IMR-90 (cell line): ENCODE measurements around the gene L3MBTL4. TPM values are rescaled to one million over a fixed set of nuclear protein-coding genes. Genes with fewer than 3 reads are reported as not detected.

Source experiments
- ATAC-seq: fragments of 200-7000 bp; cut with Tn5 transposase; 2 replicates; pipeline ENCODE4 v1.9.1; 2020; ENCODE audit warnings: low read depth, mild to moderate bottlenecking, moderate library complexity
- BruUV-seq: library from RNA; stranded (reverse); fragments of 400-500 nt; replicated peaks from 2 replicates; lab custom pipeline; 2021; lab: Mats Ljungman, UMichigan
- CTCF ChIA-PET: fragments of 300-600 bp; formaldehyde crosslinking; extraction: SDS; loops from one replicate; lab custom pipeline; 2021; ENCODE audit warnings: antibody characterized with exemption; lab: Yijun Ruan, JAX
- POLR2A ChIA-PET: fragments of 300-600 bp; sonication (Branson Sonifier 250); formaldehyde crosslinking; loops from one replicate; lab custom pipeline; 2022; ENCODE audit warnings: antibody characterized with exemption; ENCODE audit not compliant: unreplicated experiment; lab: Charles Lee
- DNase-seq: peaks from one replicate; pipeline ENCODE4 v3.0.0; 2013
- H2AFZ ChIP-seq: replicated peaks from 2 replicates; pipeline ENCODE3; 2013; ENCODE audit warnings: low read length, mild to moderate bottlenecking; ENCODE audit not compliant: poor library complexity
- H2AK5ac ChIP-seq: 2 replicates; pipeline ENCODE4 v1.6.1; 2013; ENCODE audit warnings: low read depth, low read length, inconsistent platforms
- H2AK9ac ChIP-seq: replicated peaks from 2 replicates; pipeline ENCODE3; 2013; ENCODE audit warnings: mild to moderate bottlenecking, low read depth, low read length, moderate library complexity; ENCODE audit not compliant: poor library complexity
- H2BK120ac ChIP-seq: 2 replicates; pipeline ENCODE4 v1.6.1; 2013; ENCODE audit warnings: low read depth, low read length, inconsistent platforms
- H2BK15ac ChIP-seq: 3 replicates; pipeline ENCODE4 v1.6.1; 2013; ENCODE audit warnings: low read depth, low read length, inconsistent platforms
- H2BK20ac ChIP-seq: 2 replicates; pipeline ENCODE4 v1.6.1; 2013; ENCODE audit warnings: low read depth, mild to moderate bottlenecking, inconsistent platforms, low read length, moderate library complexity
- H2BK5ac ChIP-seq: 2 replicates; pipeline ENCODE4 v1.6.1; 2013; ENCODE audit warnings: mild to moderate bottlenecking, low read depth, low read length, inconsistent platforms; ENCODE audit not compliant: poor library complexity, severe bottlenecking
- H3K14ac ChIP-seq: replicated peaks from 2 replicates; pipeline ENCODE4 v1.6.1; 2013; ENCODE audit warnings: low read depth, low read length, inconsistent platforms
- H3K18ac ChIP-seq: 2 replicates; pipeline ENCODE4 v1.6.1; 2013; ENCODE audit warnings: low read depth, low read length, control low read depth
- H3K23ac ChIP-seq: 2 replicates; pipeline ENCODE4 v1.6.1; 2013; ENCODE audit warnings: low read depth, low read length, inconsistent platforms
- H3K27ac ChIP-seq: 2 replicates; pipeline ENCODE4 v1.5.1; 2013; ENCODE audit warnings: mild to moderate bottlenecking, control low read depth, low read length; ENCODE audit not compliant: insufficient read depth
- H3K27me3 ChIP-seq: 2 replicates; pipeline ENCODE4 v1.6.1; 2013; ENCODE audit warnings: low read length; ENCODE audit not compliant: control insufficient read depth, insufficient read depth
- H3K36me3 ChIP-seq: 2 replicates; pipeline ENCODE4 v1.6.1; 2013; ENCODE audit warnings: low read length, mixed read lengths; ENCODE audit not compliant: control insufficient read depth, insufficient read depth
- H3K4ac ChIP-seq: 2 replicates; pipeline ENCODE4 v1.6.1; 2013; ENCODE audit warnings: low read depth, low read length, inconsistent platforms
- H3K4me1 ChIP-seq: 2 replicates; pipeline ENCODE4 v1.6.1; 2013; ENCODE audit warnings: low read length, mixed read lengths; ENCODE audit not compliant: control insufficient read depth, insufficient read depth
- H3K4me2 ChIP-seq: 2 replicates; pipeline ENCODE4 v1.6.1; 2013; ENCODE audit warnings: low read depth, mild to moderate bottlenecking, control low read depth, low read length, moderate library complexity
- H3K4me3 ChIP-seq: 2 replicates; pipeline ENCODE4 v1.5.1; 2013; ENCODE audit warnings: low read depth, mild to moderate bottlenecking, control low read depth, low read length, moderate library complexity; ENCODE audit not compliant: insufficient read depth
- H3K56ac ChIP-seq: 2 replicates; pipeline ENCODE4 v1.6.1; 2013; ENCODE audit warnings: low read length, inconsistent platforms; ENCODE audit not compliant: insufficient read depth; ENCODE audit errors: extremely low read depth
- H3K79me1 ChIP-seq, 2 experiments: 2 replicates each; pipeline ENCODE4 v1.6.1; 2013; ENCODE audit warnings: low read length in 2 of 2, inconsistent platforms in 1 of 2, low read depth in 1 of 2
- H3K9ac ChIP-seq: 2 replicates; pipeline ENCODE4 v1.6.1; 2013; ENCODE audit warnings: low read depth, low read length, control low read depth
- H3K9me1 ChIP-seq: 2 replicates; pipeline ENCODE4 v1.6.1; 2013; ENCODE audit warnings: low read length, inconsistent platforms; ENCODE audit not compliant: insufficient read depth
- H3K9me3 ChIP-seq: 2 replicates; pipeline ENCODE4 v1.6.1; 2013; ENCODE audit warnings: low read length; ENCODE audit not compliant: control insufficient read depth, insufficient read depth
- H4K20me1 ChIP-seq: 2 replicates; pipeline ENCODE4 v1.6.1; 2013; ENCODE audit warnings: low read length, inconsistent platforms; ENCODE audit not compliant: insufficient read depth
- H4K5ac ChIP-seq: 2 replicates; pipeline ENCODE4 v1.6.1; 2013; ENCODE audit warnings: mild to moderate bottlenecking, low read depth, low read length, control low read depth
- H4K8ac ChIP-seq, 2 experiments: 2 replicates each; pipeline ENCODE4 v1.6.1; 2013; ENCODE audit warnings: low read depth in 2 of 2, low read length in 2 of 2, control low read depth in 1 of 2, inconsistent platforms in 1 of 2
- H4K91ac ChIP-seq: 2 replicates; pipeline ENCODE4 v1.6.1; 2013; ENCODE audit warnings: low read depth, low read length, inconsistent platforms; ENCODE audit not compliant: insufficient read depth
- BHLHE40 ChIP-seq: fragments of 150-350 bp; IDR thresholded peaks from 2 replicates; pipeline ENCODE4 v1.6.1; 2016; ENCODE audit warnings: mild to moderate bottlenecking, low read depth, low read length
- CEBPB ChIP-seq: IDR thresholded peaks from 2 replicates; pipeline ENCODE4 v1.6.1; 2012; ENCODE audit warnings: low read depth, low read length, improper control_type of control experiment
- MAFK ChIP-seq: IDR thresholded peaks from 2 replicates; pipeline ENCODE4 v1.6.1; 2012; ENCODE audit warnings: low read depth, low read length, improper control_type of control experiment
- MXI1 ChIP-seq: IDR thresholded peaks from 2 replicates; pipeline ENCODE4 v1.6.1; 2012; ENCODE audit warnings: low read depth, mild to moderate bottlenecking, low read length, moderate library complexity, borderline replicate concordance
- RFX5 ChIP-seq: IDR thresholded peaks from 2 replicates; pipeline ENCODE4 v1.8.0; 2012; ENCODE audit warnings: low read depth, mild to moderate bottlenecking, low read length, moderate library complexity
- WGBS, 2 experiments: methylation state at CpG; one replicate each; pipeline versions ENCODE4 v1.1.5 to v1.1.7; 2013; ENCODE audit warnings: missing lambda C conversion rate in 2 of 2; ENCODE audit not compliant: insufficient read length in 1 of 2; ENCODE audit errors: extremely low coverage in 2 of 2; 5-methylcytosine and 5-hydroxymethylcytosine counted together
- dilution Hi-C: fragments of 300-500 bp; cut with HindIII; formaldehyde crosslinking; loops from one replicate; pipeline ENCODE4 v1.14.3; 2018; ENCODE audit warnings: low sequenced_read_pairs; ENCODE audit not compliant: unreplicated experiment
- in situ Hi-C: fragments of 300-500 bp; cut with MboI; formaldehyde crosslinking; loops from 3 replicates; pipeline ENCODE4 v1.14.3; 2019; ENCODE audit warnings: low sequenced_read_pairs, inconsistent platforms, mixed read lengths
- intact Hi-C: fragments of 100-400 bp; cut with micrococcal nuclease; formaldehyde crosslinking; loops from 2 replicates; pipeline ENCODE4 v1.10.0; 2022
- polyA plus RNA-seq, 3 experiments: library from polyadenylated mRNA; depleted of rRNA; stranded (reverse); fragments of >200 nt; gene quantifications; 2 replicates each; pipeline ENCODE4 v1.2.3, GENCODE V29; 2012; ENCODE audit warnings: low replicate concordance in 1 of 3
- total RNA-seq: library from RNA; depleted of rRNA; stranded (reverse); fragments of >200 nt; gene quantifications from 2 replicates; pipeline ENCODE4 v1.2.3, GENCODE V29; 2012
- TF ChIP-seq, protein P1 (sequence below): fragments of 150-350 bp; IDR thresholded peaks from 2 replicates; pipeline ENCODE4 v1.6.1; 2016; ENCODE audit warnings: low read depth, mild to moderate bottlenecking, low read length, moderate library complexity, borderline replicate concordance
- TF ChIP-seq, protein P2 (sequence below): conservative IDR thresholded peaks from 2 replicates; pipeline ENCODE4 v1.5.1; 2012; ENCODE audit warnings: mild to moderate bottlenecking, low read depth, low read length, improper control_type of control experiment

Gene L3MBTL4
- total and polyA plus RNA-seq, 2 of the 4 experiments (the other 2 are of a cell fraction), result under 0.01 to 0.02 TPM

DNA sequence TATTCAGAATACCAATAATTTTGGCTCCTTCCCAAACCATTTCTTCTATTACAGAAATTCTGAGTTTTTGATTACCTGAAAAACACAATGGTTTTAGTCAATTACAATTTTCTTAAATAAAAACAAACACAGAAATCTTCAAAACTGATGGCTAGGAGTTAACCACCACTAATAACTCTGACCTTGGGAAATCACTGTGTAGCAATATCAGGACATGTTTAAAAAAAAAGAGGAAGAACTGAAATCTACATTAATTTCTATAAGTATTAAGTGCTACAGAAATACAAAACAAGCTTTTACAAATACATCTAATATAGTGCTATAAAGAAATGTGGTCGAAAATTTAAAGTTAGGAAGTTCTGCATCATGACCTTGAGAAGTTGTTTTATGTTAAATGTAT is 14.9 kb downstream of the L3MBTL4 start:
- H2AK9ac ChIP-seq, result no peak overlapping the region
- no CpG with 5 or more reads among the region's 1 CpG for WGBS, 2 experiments
- intact Hi-C loops, result loop anchor here (10.0 kb wide), 1 partner anchor 525 kb away; no protein-coding TSS in a partner anchor
- H3K4ac ChIP-seq, result no peak overlapping the region
- H3K27me3 ChIP-seq, result no peaks in the 10 kb centered on the region
- H3K14ac ChIP-seq, result no peak overlapping the region
- H3K36me3 ChIP-seq, result no peaks in the 10 kb centered on the region
- no peaks in the 10 kb centered on the region for H3K9me1 ChIP-seq
- H2BK5ac ChIP-seq, result no peak overlapping the region
- H3K18ac ChIP-seq, result no peak overlapping the region
- dilution Hi-C loops, result no loop called here
- H3K56ac ChIP-seq, result no peak overlapping the region
- H3K9ac ChIP-seq, result no peak overlapping the region
- H3K4me2 ChIP-seq, result no peak overlapping the region
- ATAC-seq (no peak), DNase-seq (no peak)
- H3K4me3 ChIP-seq, result no peak overlapping the region
- H2BK15ac ChIP-seq, result no peak overlapping the region
- in situ Hi-C loops, result no loop called here
- no peak overlapping the region for H2BK20ac ChIP-seq
- no peak overlapping the region for H4K8ac ChIP-seq
- no peak for TF ChIP-seq RFX5
- no peak for TF ChIP-seq MAFK
- TF ChIP-seq BHLHE40, result no peak
- TF ChIP-seq, protein P1, sequence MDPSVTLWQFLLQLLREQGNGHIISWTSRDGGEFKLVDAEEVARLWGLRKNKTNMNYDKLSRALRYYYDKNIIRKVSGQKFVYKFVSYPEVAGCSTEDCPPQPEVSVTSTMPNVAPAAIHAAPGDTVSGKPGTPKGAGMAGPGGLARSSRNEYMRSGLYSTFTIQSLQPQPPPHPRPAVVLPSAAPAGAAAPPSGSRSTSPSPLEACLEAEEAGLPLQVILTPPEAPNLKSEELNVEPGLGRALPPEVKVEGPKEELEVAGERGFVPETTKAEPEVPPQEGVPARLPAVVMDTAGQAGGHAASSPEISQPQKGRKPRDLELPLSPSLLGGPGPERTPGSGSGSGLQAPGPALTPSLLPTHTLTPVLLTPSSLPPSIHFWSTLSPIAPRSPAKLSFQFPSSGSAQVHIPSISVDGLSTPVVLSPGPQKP, result no peak
- TF ChIP-seq, protein P2, sequence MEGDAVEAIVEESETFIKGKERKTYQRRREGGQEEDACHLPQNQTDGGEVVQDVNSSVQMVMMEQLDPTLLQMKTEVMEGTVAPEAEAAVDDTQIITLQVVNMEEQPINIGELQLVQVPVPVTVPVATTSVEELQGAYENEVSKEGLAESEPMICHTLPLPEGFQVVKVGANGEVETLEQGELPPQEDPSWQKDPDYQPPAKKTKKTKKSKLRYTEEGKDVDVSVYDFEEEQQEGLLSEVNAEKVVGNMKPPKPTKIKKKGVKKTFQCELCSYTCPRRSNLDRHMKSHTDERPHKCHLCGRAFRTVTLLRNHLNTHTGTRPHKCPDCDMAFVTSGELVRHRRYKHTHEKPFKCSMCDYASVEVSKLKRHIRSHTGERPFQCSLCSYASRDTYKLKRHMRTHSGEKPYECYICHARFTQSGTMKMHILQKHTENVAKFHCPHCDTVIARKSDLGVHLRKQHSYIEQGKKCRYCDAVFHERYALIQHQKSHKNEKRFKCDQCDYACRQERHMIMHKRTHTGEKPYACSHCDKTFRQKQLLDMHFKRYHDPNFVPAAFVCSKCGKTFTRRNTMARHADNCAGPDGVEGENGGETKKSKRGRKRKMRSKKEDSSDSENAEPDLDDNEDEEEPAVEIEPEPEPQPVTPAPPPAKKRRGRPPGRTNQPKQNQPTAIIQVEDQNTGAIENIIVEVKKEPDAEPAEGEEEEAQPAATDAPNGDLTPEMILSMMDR, result no peak
- TF ChIP-seq MXI1, result no peak
- TF ChIP-seq CEBPB, result no peak
- no TSS peak for BruUV-seq
- no peak overlapping the region for H3K23ac ChIP-seq
- ChIA-PET CTCF (no interaction called here), POLR2A (no interaction called here)
- no peak overlapping the region for H2AFZ ChIP-seq
- H4K20me1 ChIP-seq, result no peaks in the 10 kb centered on the region
- H2AK5ac ChIP-seq, result no peak overlapping the region
- no peak overlapping the region for H4K5ac ChIP-seq
- H3K4me1 ChIP-seq, result no peaks in the 10 kb centered on the region
- H2BK120ac ChIP-seq, result no peak overlapping the region
- H3K27ac ChIP-seq, result no peak overlapping the region
- no peaks in the 10 kb centered on the region for H3K9me3 ChIP-seq
- no peaks in the 10 kb centered on the region for H3K79me1 ChIP-seq
- H4K91ac ChIP-seq, result no peak overlapping the region
